GM21528 (cell line): ENCODE measurements around the gene SAP25.
"Not testable (repeated sequence)": the region's sequence is repeated elsewhere in the genome, so short reads cannot be mapped to it uniquely, and the experiment has no call there.

ENCODE experiments used
- ATAC-seq: cut with Tn5 transposase; IDR thresholded peaks from one replicate; pipeline ENCODE4 v1.9.1; 2021; ENCODE audit warnings: mild to moderate bottlenecking, moderate library complexity; ENCODE audit not compliant: unreplicated experiment, low FRiP score

The SAP25 gene

DNA sequence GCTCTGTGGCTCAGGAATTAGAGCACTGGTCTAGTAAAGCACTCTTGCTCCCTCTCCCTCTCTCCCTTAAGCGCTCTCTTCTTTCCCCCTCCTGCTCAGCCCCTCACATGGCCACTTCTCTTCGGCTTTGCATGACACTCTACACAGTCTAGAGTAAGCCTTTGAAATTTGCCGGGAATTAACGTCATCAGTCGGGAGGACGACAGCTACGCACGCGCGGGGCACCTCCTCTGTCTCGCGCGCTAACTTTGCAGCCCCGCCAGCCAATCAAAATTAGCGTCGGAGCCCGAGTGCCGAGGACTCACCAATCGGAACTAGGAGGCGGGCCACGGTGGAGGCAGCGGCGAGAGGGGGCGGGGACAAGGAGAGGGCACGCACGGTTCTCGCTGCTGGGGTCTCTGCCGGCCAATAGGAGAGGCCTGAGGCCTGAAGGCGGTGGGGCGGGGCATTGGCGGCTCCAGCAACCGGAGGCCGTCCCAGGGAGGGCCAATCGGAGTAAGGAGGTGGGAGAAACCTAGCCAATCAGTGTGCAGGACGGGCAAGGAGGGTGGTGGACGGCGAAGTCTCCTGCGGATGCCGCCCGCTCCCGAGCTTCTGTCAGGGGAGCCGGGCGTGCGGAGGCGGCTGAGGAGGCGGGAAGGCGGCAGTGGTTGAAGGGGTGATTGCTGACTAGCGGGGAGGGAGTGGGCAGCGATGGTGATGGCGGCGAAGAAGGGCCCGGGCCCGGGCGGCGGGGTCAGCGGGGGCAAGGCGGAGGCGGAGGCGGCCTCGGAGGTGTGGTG, 34.9 kb downstream of the SAP25 start, which contains the start of gene AGFG2:
TSS of gene AGFG2 (plus strand) at position 550 of the 782 bp plus-strand sequence. CDS start at position 694, 144 bp downstream.
- ATAC-seq = peak; percentile 94

DNA sequence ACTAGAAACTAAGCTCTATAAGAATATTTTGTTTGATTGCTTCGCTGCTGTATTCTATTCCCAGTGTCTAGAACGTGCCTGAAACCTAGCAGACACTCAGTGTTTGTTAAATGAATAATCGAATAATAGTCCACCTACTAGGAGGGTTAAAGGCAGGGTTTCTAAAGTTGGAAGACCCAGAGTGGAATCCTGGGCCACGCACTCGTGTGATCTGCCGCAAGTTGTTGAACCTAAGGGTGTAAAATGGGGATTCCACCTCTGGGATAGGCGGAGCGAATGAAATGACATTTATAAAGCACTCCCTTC, 35.4 kb downstream of the SAP25 start:
- no peak for ATAC-seq

DNA sequence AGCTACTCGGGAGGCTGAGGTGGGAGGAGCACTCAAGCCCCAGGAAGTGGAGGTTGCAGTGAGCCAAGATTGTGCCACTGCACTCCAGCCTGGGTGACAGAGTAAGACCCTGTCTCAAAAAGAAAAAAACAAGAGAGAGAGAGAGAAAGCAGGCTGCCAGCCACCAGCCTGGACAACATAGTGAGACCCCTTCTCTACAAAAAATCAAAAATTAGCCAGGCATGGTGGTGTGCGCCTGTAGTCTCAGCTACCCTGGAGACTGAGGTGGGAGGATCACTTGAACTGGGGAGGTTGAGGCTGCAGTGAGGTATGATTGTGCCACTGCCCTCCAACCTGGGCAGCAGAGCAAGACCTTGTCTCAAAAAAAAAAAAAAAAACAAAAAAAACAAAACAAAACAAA, 37.0 kb downstream of the SAP25 start:
- not testable (repeated sequence) for ATAC-seq

DNA sequence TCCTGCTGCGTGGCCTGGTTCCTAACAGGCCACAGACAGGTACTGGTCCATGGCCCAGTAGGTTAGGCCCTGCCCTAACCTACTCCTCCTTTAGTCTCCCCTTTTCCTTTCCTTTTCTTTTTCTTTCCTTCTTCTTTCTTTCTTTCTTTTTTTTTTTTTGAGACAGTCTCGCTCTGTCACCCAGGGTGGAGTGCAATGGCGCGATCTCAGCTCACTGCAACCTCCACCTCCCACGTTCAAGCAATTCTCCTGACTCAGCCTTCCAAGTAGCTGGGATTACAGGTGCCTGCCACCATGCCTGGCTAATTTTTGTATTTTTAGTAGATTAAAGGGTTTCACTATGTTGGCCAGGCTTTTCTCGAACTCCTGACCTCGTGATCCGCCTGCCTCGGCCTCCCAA, 37.7 kb downstream of the SAP25 start:
- ATAC-seq = not testable (repeated sequence)

DNA sequence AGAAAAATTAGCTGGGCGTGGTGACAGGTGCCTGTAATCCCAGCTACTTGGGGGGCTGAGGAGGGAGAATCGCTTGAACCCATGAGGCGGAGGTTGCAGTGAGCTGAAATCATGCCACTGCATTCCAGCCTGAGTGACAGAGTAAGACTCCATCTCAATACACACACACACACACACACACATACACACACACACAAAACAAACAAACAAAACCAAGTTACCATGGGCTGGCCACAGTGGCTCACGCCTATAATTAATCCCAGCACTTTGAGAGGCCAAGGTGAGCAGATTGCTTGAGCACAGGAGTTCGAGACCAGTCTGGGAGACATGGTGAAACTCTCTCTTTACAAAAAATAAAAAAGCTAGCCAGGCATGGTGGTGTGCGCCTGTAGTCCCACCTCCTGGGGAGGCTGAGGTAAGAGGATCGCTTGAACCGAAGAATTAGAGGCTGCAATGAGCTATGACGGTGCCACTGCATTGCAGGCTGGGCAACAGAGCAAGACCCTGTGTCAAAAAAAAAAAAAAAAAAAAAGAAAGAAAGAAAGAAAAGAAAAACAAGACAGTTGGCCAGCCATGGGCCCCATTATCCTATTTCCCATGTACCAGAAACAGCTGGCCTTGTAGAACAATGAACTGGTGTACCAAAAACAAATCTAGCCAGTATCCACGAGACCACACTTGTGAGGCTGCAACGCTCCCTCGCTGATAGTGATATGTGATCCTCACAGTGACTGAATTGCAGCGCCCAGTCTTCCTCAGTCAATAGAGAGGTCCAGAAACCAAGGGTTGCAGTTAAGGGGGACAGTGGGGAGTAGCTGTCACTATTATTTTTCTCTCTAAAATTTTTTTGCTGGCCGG, 41.3 kb downstream of the SAP25 start:
- no peak for ATAC-seq

- not testable (repeated sequence) for ATAC-seq
Measured at GRCh38 chr7:100528108-100528866, 45.4 kb downstream of the SAP25 start.

DNA sequence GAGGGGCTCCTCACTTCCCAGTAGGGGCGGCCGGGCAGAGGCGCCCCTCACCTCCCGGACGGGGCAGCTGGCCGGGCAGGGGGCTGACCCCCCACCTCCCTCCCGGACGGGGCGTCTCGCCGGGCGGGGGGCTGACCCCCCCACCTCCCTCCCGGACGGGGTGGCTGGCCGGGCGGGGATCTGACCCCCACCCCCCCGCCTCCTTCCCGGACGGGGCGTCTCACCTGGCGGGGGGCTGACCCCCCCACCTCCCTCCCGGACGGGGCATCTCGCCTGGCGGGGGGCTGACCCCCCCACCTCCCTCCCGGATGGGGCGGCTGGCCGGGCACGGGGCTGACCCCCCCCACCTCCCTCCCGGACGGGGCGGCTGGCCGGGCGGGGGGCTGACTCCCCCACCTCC, 50.5 kb downstream of the SAP25 start:
- ATAC-seq = not testable (repeated sequence)
